Kidney (tissue), 14 donors: ENCODE data around the gene GALNT17. TPM values are rescaled to one million over a fixed set of nuclear protein-coding genes. Genes with fewer than 3 reads are reported as not detected.

Experiments
- DNase-seq, 5 donors: peaks; one replicate each; pipeline ENCODE4 v3.0.0-alpha.2; 2013 to 2020
- FAIRE-seq: peaks from 2 replicates; lab custom pipeline; 2012; peaks lifted over from hg19 to GRCh38; lab: Jason Lieb, UNC
- H3K27ac ChIP-seq, 2 donors: one replicate each; pipeline ENCODE4 v1.7.0; 2013; ENCODE audit warnings: low read depth in 2 of 2, low read length in 2 of 2, inconsistent platforms in 1 of 2
- H3K27me3 ChIP-seq: one replicate; pipeline ENCODE4 v1.7.1; 2013; ENCODE audit warnings: low read length, inconsistent platforms; ENCODE audit not compliant: control insufficient read depth, insufficient read depth
- H3K36me3 ChIP-seq, 3 donors: one replicate each; pipeline versions ENCODE4 v1.7.0 to v1.7.1; 2013; ENCODE audit warnings: low read length in 3 of 3, control low read depth in 1 of 3, inconsistent platforms in 1 of 3; ENCODE audit not compliant: insufficient read depth in 3 of 3, control insufficient read depth in 2 of 3
- H3K4me1 ChIP-seq, 3 donors: one replicate each; pipeline versions ENCODE4 v1.7.0 to v1.7.1; 2013; ENCODE audit warnings: low read length in 3 of 3, inconsistent platforms in 1 of 3, low read depth in 1 of 3; ENCODE audit not compliant: control insufficient read depth in 2 of 3, insufficient read depth in 2 of 3
- H3K4me3 ChIP-seq, 3 donors: one replicate each; pipeline versions ENCODE4 v1.7.0 to v1.8.1; 2013; ENCODE audit warnings: low read length in 3 of 3, control low read depth in 1 of 3, inconsistent platforms in 1 of 3
- H3K9ac ChIP-seq, 3 donors: one replicate each; pipeline versions ENCODE4 v1.7.0 to v1.7.1; 2013; ENCODE audit warnings: low read length in 3 of 3, control low read depth in 1 of 3, inconsistent platforms in 1 of 3
- H3K9me3 ChIP-seq, 3 donors: one replicate each; pipeline versions ENCODE4 v1.7.0 to v1.7.1; 2013; ENCODE audit warnings: low read length in 3 of 3, control low read depth in 1 of 3, inconsistent platforms in 1 of 3; ENCODE audit not compliant: control insufficient read depth in 2 of 3, insufficient read depth in 1 of 3
- intact Hi-C: fragments of 100-400 bp; cut with DNase I; formaldehyde crosslinking; loops from one replicate; pipeline ENCODE4 v1.11.1; 2022
- polyA plus RNA-seq: library from polyadenylated mRNA; stranded (reverse); fragments of 350-450 nt; fragmentation: Illumina TruSeq; extraction: RNeasy Lipid Tissue Mini Kit (QIAGEN cat#74804); gene quantifications from one replicate; pipeline ENCODE4 v1.2.3, GENCODE V29; 2014; ENCODE audit warnings: low read depth, low replicate concordance; ENCODE audit not compliant: insufficient read depth
- total RNA-seq: library from RNA; stranded (reverse); fragmentation: NEBNext Ultra II Directional; extraction: Animal tissue kit (Norgen Biotek cat#: 25700); gene quantifications from one replicate; pipeline ENCODE4 v1.2.1, GENCODE V29; 2021
- TF ChIP-seq, protein P1 (sequence below): IDR thresholded peaks from 3 replicates; pipeline ENCODE4 v1.5.1; 2012; ENCODE audit warnings: mild to moderate bottlenecking, moderate library complexity, borderline replicate concordance; ENCODE audit not compliant: insufficient read depth; ENCODE audit errors: extremely low read depth
- donor health status: control.
- donor health status: control.
- donor health status: control.
- donor health status: control.
- donor health status: control.
- donor health status: DM: yes; HTN: yes; CAD: no.
- donor health status: Normal renal cell carcinoma (clear cell type).

Gene GALNT17
- total and polyA plus RNA-seq, 2 donors from 2014 or later = 2.4 to 5.5 TPM

DNA sequence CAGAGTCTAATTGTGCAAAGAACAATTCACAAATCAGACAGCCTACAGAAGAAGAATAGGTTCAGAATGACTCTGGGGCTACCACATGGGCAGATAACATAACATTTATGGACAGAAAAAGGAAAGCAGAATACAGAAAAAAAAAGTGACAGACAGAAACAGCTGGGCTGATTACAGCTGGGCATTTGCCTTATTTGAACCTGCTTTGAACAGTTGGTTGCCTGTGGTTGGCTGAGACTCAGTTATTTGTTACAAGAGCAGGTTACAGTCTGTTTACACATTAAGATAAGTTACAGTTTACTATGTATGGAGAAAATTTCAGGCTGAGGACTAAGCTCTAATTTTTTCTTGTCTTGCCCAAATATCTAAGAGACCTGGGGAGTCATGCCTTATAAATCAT lies 327.2 kb downstream of the GALNT17 start:
- Histone ChIP-seq H3K4me1 (no peaks in the 10 kb centered on the region), H3K27me3 (no peaks in the 10 kb centered on the region), H3K9me3 (no peaks in the 10 kb centered on the region), H3K36me3 (no peaks in the 10 kb centered on the region), H3K4me3 (no peak overlapping the region), H3K9ac (no peak overlapping the region), H3K27ac (no peak overlapping the region)
- TF ChIP-seq, protein P1, sequence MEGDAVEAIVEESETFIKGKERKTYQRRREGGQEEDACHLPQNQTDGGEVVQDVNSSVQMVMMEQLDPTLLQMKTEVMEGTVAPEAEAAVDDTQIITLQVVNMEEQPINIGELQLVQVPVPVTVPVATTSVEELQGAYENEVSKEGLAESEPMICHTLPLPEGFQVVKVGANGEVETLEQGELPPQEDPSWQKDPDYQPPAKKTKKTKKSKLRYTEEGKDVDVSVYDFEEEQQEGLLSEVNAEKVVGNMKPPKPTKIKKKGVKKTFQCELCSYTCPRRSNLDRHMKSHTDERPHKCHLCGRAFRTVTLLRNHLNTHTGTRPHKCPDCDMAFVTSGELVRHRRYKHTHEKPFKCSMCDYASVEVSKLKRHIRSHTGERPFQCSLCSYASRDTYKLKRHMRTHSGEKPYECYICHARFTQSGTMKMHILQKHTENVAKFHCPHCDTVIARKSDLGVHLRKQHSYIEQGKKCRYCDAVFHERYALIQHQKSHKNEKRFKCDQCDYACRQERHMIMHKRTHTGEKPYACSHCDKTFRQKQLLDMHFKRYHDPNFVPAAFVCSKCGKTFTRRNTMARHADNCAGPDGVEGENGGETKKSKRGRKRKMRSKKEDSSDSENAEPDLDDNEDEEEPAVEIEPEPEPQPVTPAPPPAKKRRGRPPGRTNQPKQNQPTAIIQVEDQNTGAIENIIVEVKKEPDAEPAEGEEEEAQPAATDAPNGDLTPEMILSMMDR = no peak
- intact Hi-C loops = no loop called here
- no peak for DNase-seq
- no peak for FAIRE-seq

DNA sequence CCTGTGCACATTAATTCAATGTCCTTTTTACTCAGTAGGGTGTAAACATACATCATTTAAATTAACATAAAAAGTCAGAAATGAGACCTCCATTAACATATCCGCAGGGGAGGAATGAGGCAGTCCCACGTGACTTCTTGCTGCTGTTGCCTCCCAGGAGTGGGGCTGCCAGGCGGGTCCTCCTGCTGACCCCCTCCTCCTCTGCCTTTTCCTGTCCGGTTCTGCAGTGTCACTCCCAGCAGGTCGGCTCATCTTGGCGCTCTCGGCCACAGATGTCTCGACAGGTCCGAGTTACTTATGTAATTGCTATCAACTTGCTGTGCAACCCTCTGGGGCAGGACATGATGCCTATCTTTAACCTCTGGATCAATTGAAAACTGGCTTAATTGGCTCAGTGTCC lies 329.6 kb downstream of the GALNT17 start:
- Histone ChIP-seq H3K4me3 (no peak overlapping the region), H3K9me3 (no peaks in the 10 kb centered on the region), H3K9ac (no peak overlapping the region), H3K4me1 (no peaks in the 10 kb centered on the region), H3K27me3 (no peaks in the 10 kb centered on the region), H3K27ac (no peak overlapping the region), H3K36me3 (no peaks in the 10 kb centered on the region)
- intact Hi-C loops = no loop called here
- FAIRE-seq (no peak), DNase-seq (no peak)
- TF ChIP-seq, protein P1 = no peak

DNA sequence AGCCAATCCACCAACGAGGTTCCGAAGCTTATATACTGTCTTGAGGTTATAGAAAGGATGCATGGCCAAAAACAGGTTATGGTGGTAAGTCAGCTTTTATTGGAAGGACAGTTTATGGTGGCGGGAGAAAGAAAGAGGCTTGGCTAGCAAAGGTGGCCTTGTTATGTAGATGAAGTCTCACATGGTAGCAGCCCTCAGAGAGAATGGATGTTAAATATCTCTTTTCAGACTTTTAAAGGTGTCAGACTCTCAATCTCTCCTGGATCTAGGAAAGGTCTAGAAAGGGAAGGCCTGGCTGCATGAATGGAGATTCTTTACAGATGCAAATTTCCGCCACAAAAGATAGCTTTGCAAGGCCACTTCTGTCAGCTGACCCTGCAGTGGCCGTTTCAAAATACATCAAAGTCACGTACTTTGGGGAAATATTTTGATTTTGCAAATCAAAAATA lies 333.8 kb downstream of the GALNT17 start:
- intact Hi-C loops = no loop called here
- no peak overlapping the region for H3K4me3 ChIP-seq
- no peaks in the 10 kb centered on the region for H3K4me1 ChIP-seq
- H3K27me3 ChIP-seq = no peaks in the 10 kb centered on the region
- FAIRE-seq = no peak
- no peaks in the 10 kb centered on the region for H3K36me3 ChIP-seq
- no peaks in the 10 kb centered on the region for H3K9me3 ChIP-seq
- no peak overlapping the region for H3K9ac ChIP-seq
- no peak overlapping the region for H3K27ac ChIP-seq
- TF ChIP-seq, protein P1 = no peak
- no peak for DNase-seq

DNA sequence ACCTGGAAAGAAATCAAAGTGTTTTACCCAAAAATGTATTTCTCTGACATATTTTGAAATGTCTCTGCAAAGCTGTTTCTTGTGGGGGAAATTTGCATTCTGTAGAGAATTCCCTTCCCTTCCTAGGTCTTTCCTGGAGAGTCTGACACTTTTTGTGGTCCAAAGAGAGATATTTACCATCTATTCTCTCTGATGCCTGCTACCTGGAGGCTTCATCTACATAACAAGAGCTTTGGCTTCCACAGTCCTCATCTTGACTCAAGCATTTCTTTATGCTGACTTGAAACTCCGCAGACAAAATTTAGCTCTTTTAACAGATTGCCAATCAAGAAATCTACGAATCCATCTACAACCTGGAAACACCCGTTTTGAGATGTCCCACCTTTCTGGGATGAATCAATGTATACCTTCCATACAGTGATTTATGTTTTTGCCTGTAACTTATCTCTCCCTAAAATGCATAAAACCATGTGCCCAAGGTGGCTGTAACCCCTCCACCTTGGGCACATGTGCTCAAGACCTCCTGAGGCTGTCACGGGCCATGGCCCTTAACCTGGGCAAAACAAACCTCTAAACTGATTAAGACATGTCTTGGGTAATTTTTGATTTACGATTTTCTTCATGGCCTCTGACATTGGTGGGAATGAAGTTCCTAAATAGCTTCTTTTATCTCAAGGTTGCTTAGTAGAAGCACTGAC lies 334.7 kb downstream of the GALNT17 start:
- Histone ChIP-seq H3K27ac (no peak overlapping the region), H3K9me3 (no peaks in the 10 kb centered on the region), H3K9ac (no peak overlapping the region), H3K27me3 (no peaks in the 10 kb centered on the region), H3K4me1 (no peaks in the 10 kb centered on the region), H3K4me3 (no peak overlapping the region), H3K36me3 (no peaks in the 10 kb centered on the region)
- FAIRE-seq (no peak), DNase-seq (no peak)
- intact Hi-C loops = no loop called here
- TF ChIP-seq, protein P1 = no peak
